Motor neuron (in vitro differentiated cells): ENCODE measurements around the gene LRIT2. TPM values are rescaled to one million over a fixed set of nuclear protein-coding genes. Genes with fewer than 3 reads are reported as not detected.
A peak's percentile ranks its signal among the peaks of the same experiment; 100 is the strongest.

Experiments
- ATAC-seq, 8 experiments: fragments of 200-7000 bp; cut with Tn5 transposase; replicated peaks in 6 of 8; 2 replicates each; pipeline ENCODE4 v1.8.0; 2021; ENCODE audit warnings: mild to moderate bottlenecking in 8 of 8, moderate library complexity in 8 of 8
- H3K27ac ChIP-seq, 2 donors: fragments of 250-450 bp; sonication (Bioruptor Pico); 2 replicates each; pipeline ENCODE4 v1.9.0; 2021; ENCODE audit warnings: antibody characterized with exemption in 2 of 2, mild to moderate bottlenecking in 2 of 2, moderate library complexity in 1 of 2
- H3K4me1 ChIP-seq, 2 donors: fragments of 250-450 bp; sonication (Bioruptor Pico); replicated peaks in 1 of 2; 2 replicates each; pipeline ENCODE4 v1.6.1; 2021; ENCODE audit warnings: antibody characterized with exemption in 2 of 2, mild to moderate bottlenecking in 2 of 2, moderate library complexity in 1 of 2
- H3K4me3 ChIP-seq, 5 donors: fragments of 250-450 bp; sonication (Bioruptor Pico); 2 replicates each; pipeline ENCODE4 v1.9.0; 2021; ENCODE audit warnings: antibody characterized with exemption in 5 of 5, mild to moderate bottlenecking in 5 of 5, moderate library complexity in 4 of 5
- WGBS, 10 experiments: fragments of 450-650 bp; shearing (Covaris generic); methylation state at CpG; one replicate each; pipeline ENCODE4 v1.0.0; 2022; 5-methylcytosine and 5-hydroxymethylcytosine counted together
- in situ Hi-C, 9 experiments: fragments of 400-800 bp; cut with MboI; loops; one replicate each; pipeline ENCODE4 v1.15.0; 2021; ENCODE audit warnings: low sequenced_read_pairs in 9 of 9, low pct_unique_long_range_greater_than_20kb in 2 of 9; ENCODE audit not compliant: unreplicated experiment in 9 of 9
- total RNA-seq, 8 experiments: library from RNA; unstranded; fragments of 300-600 nt; gene quantifications; 2 replicates each; pipeline versions ENCODE4 v1.2.3 to v1.2.4, GENCODE V29; 2022

Gene LRIT2
- total RNA-seq, 8 experiments from 2014 or later = 0.08 to 0.28 (median 0.17) TPM; not detected in 2

DNA sequence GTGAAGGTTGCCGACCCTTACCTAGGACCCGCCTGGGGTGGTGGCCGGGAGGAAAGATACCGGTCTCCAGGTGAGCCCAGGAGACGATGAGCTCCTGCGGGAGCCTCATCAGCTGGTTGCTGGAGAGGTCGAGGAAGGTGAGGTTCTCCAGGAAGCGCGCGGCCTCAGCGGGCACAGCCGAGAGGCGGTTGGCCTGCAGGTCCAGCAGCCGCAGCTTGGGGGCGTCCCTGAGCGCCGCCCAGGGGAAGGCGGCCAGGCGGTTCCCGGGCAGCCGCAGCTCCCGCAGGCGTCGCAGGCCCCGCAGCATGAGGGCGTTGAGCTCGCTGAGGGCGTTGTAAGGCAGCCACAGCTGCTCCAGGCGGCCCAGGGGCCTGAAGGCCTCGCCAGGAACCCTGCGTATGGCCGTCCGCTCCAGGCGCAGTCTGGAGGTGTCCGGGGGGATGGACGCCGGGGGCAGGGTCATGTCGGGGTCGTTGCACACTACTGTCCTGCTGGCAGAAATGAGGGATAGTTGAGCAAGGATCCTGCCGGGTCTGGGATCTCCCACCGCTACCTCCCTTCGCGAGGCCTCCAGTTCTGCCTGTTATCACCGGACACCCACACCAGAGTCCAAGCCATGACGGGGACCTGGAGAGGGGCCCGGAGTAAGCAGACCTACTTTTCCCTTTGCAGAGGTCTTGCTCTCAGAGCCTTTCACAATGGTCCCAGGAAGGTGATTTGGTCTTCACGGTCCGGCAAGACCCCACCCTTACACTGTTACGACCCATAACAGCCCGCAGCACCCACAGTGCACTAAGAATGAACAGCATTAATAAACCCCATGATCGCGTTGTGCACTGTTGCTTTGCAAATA, 12.1 kb upstream of the LRIT2 start:
- WGBS, 10 experiments = 0 to 100% (median 52%) methylated on average over 1 to 21 of the region's 52 CpGs; no CpG with 5 or more reads in 4 of the 10 experiments
- Histone ChIP-seq H3K4me1 (peaks cover 0 to 13% of the 10 kb centered on the region in 2 donors), H3K4me3 (no peak overlapping the region), H3K27ac (no peak overlapping the region)
- in situ Hi-C loops = no loop called here
- peak in 2 of 8 experiments; percentile 45 to 85 for ATAC-seq

DNA sequence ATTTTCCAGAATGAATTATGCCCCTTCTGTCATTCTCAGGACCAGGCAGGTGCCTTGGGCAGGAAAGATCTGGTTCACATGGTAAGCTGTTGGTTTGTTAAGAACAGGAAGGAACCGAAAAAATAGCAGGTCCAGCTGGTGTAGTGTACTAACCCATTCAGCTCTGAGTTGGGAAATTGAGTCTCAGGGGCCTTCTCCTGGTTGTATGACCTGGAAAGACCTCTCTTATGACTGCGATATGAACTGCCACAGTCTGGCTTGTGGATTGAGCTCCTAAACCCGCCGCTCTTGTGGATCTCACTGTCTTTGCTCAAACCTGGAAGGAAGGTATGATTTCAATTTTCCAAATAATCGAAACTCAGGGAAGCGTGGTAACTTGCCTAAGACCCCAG, 11.5 kb upstream of the LRIT2 start:
- 20 to 100% (median 80%) methylated on average over 1 to 6 of the region's 6 CpGs; no CpG with 5 or more reads in 1 of the 10 experiments for WGBS, 10 experiments
- H3K27ac ChIP-seq = no peak overlapping the region
- in situ Hi-C loops = no loop called here
- H3K4me1 ChIP-seq = peaks cover 0 to 13% of the 10 kb centered on the region in 2 donors
- no peak overlapping the region for H3K4me3 ChIP-seq
- ATAC-seq = peak in 1 of 8 experiments; percentile 62

GRCh38 chr10:84235096-84235495, 9.8 kb upstream of the LRIT2 start:
- WGBS, 10 experiments = 17 to 90% (median 38%) methylated on average over 1 to 3 of the region's 4 CpGs; no CpG with 5 or more reads in 5 of the 10 experiments
- in situ Hi-C loops = no loop called here
- ATAC-seq = no peak

GRCh38 chr10:84234479-84234878, 9.1 kb upstream of the LRIT2 start:
- H3K27ac ChIP-seq = peak overlapping the region in 1 of 2 donors; percentile 41
- WGBS, 10 experiments = 37 to 87% (median 73%) methylated on average over 1 to 4 of the region's 4 CpGs; no CpG with 5 or more reads in 2 of the 10 experiments
- H3K4me1 ChIP-seq = peaks cover 0 to 13% of the 10 kb centered on the region in 2 donors
- peak in 5 of 8 experiments; percentile 23 to 89 (median 65) for ATAC-seq
- in situ Hi-C loops = no loop called here
- no peak overlapping the region for H3K4me3 ChIP-seq

More at GRCh38 chr10:84235096-84235495, 9.8 kb upstream of the LRIT2 start:
- Histone ChIP-seq H3K4me1 (peaks cover 0 to 13% of the 10 kb centered on the region in 2 donors), H3K4me3 (no peak overlapping the region), H3K27ac (no peak overlapping the region)

DNA sequence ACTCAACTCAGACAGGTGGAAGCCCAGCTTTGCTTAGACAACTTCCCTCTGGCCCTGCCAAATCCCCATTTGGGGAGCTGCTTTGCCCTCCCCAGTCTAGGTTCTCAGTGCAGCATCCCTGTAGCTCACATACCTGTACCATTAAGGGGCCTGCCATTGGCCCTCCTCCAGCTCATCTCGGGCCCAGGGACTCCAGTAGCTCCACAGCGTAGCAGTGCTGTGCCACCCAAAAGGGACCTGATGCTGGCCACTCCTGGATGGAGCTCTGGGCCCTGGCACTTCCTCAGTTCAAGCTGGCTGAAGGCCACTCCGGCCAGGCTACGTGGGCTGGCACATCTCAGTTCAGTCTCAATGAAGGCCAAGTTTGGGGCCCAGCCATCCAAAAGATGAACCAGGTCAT, 8.6 kb upstream of the LRIT2 start:
- no peak overlapping the region for H3K4me3 ChIP-seq
- H3K4me1 ChIP-seq = peaks cover 0 to 13% of the 10 kb centered on the region in 2 donors
- in situ Hi-C loops = no loop called here
- peak overlapping the region in 1 of 2 donors; percentile 41 for H3K27ac ChIP-seq
- ATAC-seq = no peak
- 80% methylated on average over 1 of the region's 4 CpGs; no CpG with 5 or more reads in 9 of the 10 experiments for WGBS, 10 experiments

DNA sequence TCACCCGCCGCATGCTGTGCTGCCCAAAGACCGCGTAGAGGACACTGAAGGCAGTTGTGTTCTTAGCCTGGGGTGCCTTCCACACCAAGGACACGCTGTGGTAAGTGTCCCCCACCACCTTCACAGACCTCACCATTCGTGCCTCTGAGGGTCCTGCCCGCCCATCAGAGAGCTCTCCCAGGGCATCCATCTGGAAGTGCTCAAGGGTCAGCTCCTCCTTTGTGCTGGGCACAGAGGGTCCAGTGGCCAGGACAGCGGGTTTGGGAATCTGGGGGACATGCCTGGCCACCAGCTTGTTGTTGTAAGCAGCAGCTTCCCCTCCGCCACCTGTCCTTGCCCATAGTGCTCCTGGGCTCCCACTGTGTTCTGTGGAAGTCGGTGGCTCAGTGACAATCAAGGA, 7.0 kb upstream of the LRIT2 start:
- ATAC-seq = no peak
- H3K27ac ChIP-seq = no peak overlapping the region
- WGBS, 10 experiments = 28 to 100% (median 80%) methylated on average over 1 to 4 of the region's 10 CpGs; no CpG with 5 or more reads in 6 of the 10 experiments
- H3K4me3 ChIP-seq = no peak overlapping the region
- in situ Hi-C loops = no loop called here
- peaks cover 0 to 13% of the 10 kb centered on the region in 2 donors for H3K4me1 ChIP-seq

DNA sequence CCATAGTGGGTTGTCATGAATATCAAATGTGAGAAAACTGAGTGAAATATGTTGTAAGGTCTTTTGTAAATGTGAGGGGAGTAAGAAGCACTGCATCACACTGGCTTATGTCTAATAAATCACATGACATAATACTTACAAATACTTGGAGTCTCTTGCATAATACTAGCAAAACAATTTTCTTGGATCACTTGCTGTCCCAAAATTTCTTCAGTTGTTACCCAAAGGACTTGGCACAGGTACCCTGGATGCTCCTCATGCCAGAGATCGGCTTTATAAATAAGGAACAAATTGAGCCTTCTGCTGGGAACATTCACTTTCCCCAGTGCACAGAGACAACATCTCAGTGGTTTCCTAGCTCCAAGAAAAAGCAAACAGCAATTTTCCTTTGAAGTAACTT, 5.0 kb upstream of the LRIT2 start:
- peak in 1 of 8 experiments; percentile 26 for ATAC-seq
- Histone ChIP-seq H3K4me3 (no peak overlapping the region), H3K4me1 (peaks cover 3 to 13% of the 10 kb centered on the region in 2 donors), H3K27ac (no peak overlapping the region)
- in situ Hi-C loops = no loop called here
- 0 to 100% (median 80%) methylated on average over 1 of the region's 1 CpG; no CpG with 5 or more reads in 5 of the 10 experiments for WGBS, 10 experiments

DNA sequence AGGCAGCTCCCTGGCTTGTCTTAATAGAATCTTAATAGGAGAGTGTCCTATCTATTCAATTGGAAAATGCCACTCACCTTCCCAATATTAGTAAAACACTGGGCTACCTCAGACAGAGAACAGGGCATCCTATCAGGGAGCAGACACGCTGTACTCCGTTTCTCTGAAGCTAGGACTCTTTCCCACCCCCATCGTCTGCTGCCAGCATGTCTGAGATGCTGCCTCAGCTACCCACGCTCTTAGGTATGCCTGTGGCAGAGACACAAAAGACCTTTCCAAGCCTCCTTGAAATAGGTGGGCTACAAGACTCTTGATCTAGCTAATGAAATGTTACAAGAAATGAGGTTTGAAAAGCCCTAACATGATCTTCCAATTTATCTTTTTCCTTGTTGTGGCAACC, 2.5 kb upstream of the LRIT2 start:
- H3K4me1 ChIP-seq = peaks cover 0 to 3% of the 10 kb centered on the region in 2 donors
- WGBS, 10 experiments = 0 to 82% (median 58%) methylated on average over 1 to 3 of the region's 4 CpGs; no CpG with 5 or more reads in 4 of the 10 experiments
- H3K27ac ChIP-seq = no peak overlapping the region
- in situ Hi-C loops = no loop called here
- no peak for ATAC-seq
- no peak overlapping the region for H3K4me3 ChIP-seq

DNA sequence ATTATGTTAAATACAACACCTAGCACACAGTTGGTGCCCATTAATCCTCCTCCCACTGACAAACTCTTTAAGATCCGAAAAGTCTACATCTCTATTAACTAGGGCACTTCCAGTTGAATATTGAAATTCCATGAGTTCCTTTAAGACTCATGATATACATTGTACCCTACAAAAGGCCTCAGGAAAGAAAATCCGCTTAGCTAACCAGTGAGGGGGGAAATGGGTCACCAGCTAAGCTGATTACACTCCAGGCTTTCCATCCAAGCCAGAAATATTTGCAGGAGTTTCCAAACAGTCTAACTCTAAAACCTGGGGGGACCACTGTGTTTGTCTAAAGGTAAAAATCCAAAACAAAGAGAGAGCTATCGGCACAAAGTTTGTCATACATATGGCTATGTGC, 1.3 kb upstream of the LRIT2 start:
- 18 to 100% (median 52%) methylated on average over 1 to 3 of the region's 3 CpGs; no CpG with 5 or more reads in 4 of the 10 experiments for WGBS, 10 experiments
- peaks cover 0 to 3% of the 10 kb centered on the region in 2 donors for H3K4me1 ChIP-seq
- in situ Hi-C loops = no loop called here
- H3K27ac ChIP-seq = no peak overlapping the region
- no peak for ATAC-seq
- H3K4me3 ChIP-seq = no peak overlapping the region

DNA sequence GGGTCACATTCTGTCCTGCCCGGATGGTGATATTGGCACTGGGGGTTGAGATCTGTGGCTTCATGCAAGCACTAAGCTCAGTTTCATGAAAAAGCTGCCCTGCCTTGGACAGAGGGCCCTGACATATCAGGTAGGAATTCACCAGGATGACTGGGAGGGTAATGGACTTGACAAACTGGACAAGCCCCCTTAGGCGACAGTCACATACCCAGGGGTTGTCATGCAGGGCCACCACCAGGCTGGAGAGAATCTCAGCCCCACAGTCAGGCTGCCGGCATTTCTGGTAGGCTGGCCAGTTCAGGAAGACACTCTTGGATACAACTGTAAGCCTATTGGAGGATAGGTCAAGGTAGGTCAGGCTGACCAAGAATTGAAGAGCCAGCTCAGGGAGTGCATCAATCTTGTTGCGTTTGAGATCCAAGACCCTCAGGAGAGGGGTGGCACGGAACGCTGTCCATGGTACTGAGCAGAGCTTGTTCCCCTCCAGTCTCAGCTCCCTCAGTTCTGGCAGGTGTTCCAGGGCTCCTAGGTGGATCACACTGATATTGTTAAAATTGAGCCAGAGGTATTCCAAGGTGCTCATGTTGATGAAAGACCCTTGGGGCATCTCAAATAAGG, 824 bp downstream of the LRIT2 start:
- in situ Hi-C loops = no loop called here
- ATAC-seq = peak in 1 of 8 experiments; percentile 49
- Histone ChIP-seq H3K4me3 (no peak overlapping the region), H3K27ac (no peak overlapping the region), H3K4me1 (peaks cover 0 to 3% of the 10 kb centered on the region in 2 donors)
- 0 to 58% (median 10%) methylated on average over 1 to 2 of the region's 6 CpGs; no CpG with 5 or more reads in 5 of the 10 experiments for WGBS, 10 experiments

GRCh38 chr10:84221916-84222315, 3.4 kb downstream of the LRIT2 start:
- 13 to 96% (median 63%) methylated on average over 1 to 4 of the region's 8 CpGs; no CpG with 5 or more reads in 5 of the 10 experiments for WGBS, 10 experiments
- no peak for ATAC-seq
- Histone ChIP-seq H3K27ac (no peak overlapping the region), H3K4me1 (peaks cover 0 to 3% of the 10 kb centered on the region in 2 donors), H3K4me3 (no peak overlapping the region)
- in situ Hi-C loops = no loop called here

DNA sequence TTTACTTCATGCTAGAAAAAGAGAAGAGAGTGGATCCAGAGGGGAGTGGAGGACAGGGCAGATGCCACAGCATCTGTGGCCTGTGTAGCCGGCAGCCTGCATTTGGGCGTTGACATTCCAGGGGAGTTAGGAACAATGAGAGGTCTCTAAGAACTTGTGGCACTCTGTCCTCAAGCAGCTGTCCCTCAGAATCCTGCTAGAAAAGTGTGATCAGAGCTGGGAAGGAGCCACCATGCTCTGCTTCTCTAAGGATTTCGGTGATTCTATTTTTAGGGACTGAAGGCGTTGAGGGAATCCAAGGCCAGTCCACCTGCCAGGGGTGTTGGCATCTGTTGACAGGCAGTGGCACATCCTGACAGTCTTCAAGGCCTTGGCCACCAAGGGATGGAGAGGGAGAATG, 7.6 kb downstream of the LRIT2 start:
- 85 to 94% (median 90%) methylated on average over 2 to 4 of the region's 4 CpGs; no CpG with 5 or more reads in 5 of the 10 experiments for WGBS, 10 experiments
- ATAC-seq = no peak
- no peak overlapping the region for H3K4me3 ChIP-seq
- no peaks in the 10 kb centered on the region for H3K4me1 ChIP-seq
- no peak overlapping the region for H3K27ac ChIP-seq
- in situ Hi-C loops = no loop called here

DNA sequence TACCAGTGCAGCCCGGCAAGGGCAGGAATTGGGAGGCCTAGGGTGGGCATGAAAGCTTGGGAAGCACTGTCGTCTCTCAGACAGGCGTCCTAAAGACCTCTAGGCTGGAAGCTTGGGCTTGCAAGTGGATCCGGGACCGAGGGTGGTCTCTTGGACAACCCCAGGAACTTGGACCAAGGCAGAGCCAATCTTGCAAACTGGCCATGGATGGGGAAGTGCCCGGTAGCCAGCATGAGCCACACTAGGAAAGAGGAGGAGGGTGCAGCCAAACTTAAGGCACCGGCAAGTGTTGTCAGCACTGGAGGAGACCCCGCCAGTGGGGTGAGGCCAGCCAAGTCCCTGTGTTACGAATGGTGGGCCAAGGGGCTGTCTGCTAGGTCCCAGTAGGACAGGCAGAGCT, 8.5 kb downstream of the LRIT2 start:
- no peaks in the 10 kb centered on the region for H3K4me1 ChIP-seq
- in situ Hi-C loops = no loop called here
- H3K27ac ChIP-seq = no peak overlapping the region
- no peak for ATAC-seq
- no peak overlapping the region for H3K4me3 ChIP-seq
- 0 to 90% (median 52%) methylated on average over 1 to 2 of the region's 9 CpGs; no CpG with 5 or more reads in 7 of the 10 experiments for WGBS, 10 experiments
